Limb (tissue), 2 donors: ENCODE results near the gene ALDH9A1.

Source experiments
- DNase-seq, 2 donors: peaks; one replicate each; pipeline ENCODE4 v3.0.0-alpha.2; 2016; ENCODE audit errors: extremely low spot score in 2 of 2

ALDH9A1 gene

GRCh38 chr1:165624441-165624840, 73.9 kb downstream of the ALDH9A1 start:
- DNase-seq = no peak

- no peak for DNase-seq
Observed at GRCh38 chr1:165623624-165624023, 74.7 kb downstream of the ALDH9A1 start.

GRCh38 chr1:165619647-165620151, 78.7 kb downstream of the ALDH9A1 start:
- no peak for DNase-seq

- DNase-seq = no peak
Observed at GRCh38 chr1:165616987-165617546, 81.3 kb downstream of the ALDH9A1 start.

- no peak for DNase-seq
Observed at GRCh38 chr1:165616054-165616612, 82.2 kb downstream of the ALDH9A1 start.
